Stimulated activated naive CD8-positive, alpha-beta T cell treated with anti-CD3 and anti-CD28 coated beads, Interleukin-15, Interleukin-2, amounts not matched to agents 100 U/mL and 50 U/mL, for 24 hours (primary cell): Measurements from ENCODE around the gene NEDD4L.
"Not testable (repeated sequence)": the region's sequence is repeated elsewhere in the genome, so short reads cannot be mapped to it uniquely, and the experiment has no call there.

Source experiments
- ATAC-seq: fragments of 150-1000 bp; cut with Tn5 transposase; one replicate; pipeline ENCODE4 v1.10.0; 2021
- DNase-seq: peaks from one replicate; pipeline ENCODE4 v3.0.0; 2021

NEDD4L gene

DNA sequence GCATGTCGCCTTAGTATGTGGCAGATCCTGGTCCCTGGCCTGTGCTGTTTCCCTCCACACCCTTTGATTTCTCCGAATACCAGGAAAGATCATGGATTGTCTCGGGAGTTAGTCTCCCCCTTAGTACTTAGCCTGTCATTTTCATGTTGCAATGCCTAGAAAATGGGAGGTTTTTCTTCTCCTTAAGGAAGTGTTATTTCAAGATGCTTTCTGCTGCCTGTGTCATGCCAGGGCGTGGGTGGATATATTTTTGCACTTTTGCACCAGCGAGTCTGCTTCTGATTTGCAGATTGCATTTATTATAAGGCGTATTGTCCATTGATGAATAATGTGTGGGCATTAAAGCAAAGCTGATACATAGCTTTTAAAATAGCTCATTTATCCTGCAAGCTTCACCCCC is 223.5 kb downstream of the NEDD4L start:
- no peak for DNase-seq
- no peak for ATAC-seq

GRCh38 chr18:58268849-58269248 is 224.8 kb downstream of the NEDD4L start:
- DNase-seq, result no peak
- ATAC-seq, result no peak

- DNase-seq, result no peak
- ATAC-seq, result no peak
These were observed 225.9 kb downstream of the NEDD4L start for GRCh38 chr18:58269931-58270330.

DNA sequence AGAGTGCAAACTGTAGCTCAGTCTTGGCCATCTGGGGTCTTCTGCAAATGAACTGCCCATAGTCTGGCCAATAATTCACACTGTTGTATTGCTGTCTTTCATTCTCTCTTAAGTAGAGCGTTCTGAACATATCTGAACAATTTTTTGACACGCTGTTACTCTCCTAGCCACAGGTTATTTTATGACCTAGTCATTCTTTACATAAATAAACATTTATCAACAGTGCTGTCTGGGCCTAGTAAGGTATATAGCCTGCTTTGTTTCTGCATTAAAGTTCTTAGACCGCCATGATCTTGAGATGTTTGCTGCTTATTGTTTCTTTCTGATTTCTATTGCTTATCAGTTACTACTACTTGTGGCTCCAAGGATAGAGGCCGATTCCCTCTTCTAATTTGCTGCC is 226.4 kb downstream of the NEDD4L start:
- no peak for DNase-seq
- ATAC-seq, result no peak

- no peak for DNase-seq
- ATAC-seq, result no peak
These were observed 227.7 kb downstream of the NEDD4L start for GRCh38 chr18:58271770-58272169.

DNA sequence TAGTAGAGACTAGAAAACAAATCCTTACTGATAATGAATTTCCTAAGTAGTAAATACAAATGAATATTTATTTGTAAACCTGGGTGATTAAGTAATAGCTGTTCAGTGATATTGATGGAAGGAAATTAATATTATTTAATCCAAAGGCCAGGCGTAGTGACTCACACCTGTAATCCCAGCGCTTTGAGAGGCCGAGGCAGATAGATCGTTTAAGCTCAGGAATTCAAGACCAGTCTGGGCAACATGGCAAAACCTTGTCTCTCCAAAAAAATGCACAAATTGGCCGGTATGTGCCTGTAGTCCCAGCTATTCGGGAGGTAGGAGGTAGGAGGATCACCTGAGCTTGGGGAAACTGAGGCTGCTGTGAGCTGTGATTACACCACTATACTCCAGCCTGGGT is 228.2 kb downstream of the NEDD4L start:
- DNase-seq (no peak), ATAC-seq (no peak)

- no peak for ATAC-seq
- no peak for DNase-seq
These were observed 228.9 kb downstream of the NEDD4L start for GRCh38 chr18:58272779-58273435.

DNA sequence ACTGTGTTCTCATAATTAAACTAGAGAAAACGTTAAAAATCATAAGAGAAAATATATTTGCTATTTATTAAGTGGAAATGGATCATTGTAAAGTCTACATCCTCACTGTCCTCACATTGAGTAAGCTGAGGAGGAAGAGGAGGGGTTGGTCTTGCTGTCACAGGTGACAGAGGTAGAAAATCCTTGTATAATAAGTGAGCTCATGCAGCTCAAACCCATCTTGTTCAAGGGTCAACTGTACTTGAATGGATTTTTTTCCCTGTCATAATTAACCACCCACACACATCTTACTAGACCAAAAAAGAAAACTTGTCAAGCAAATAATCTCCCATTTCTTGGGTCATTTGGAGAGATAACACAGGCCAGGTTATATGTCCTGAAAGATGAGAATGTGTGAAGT is 231.2 kb downstream of the NEDD4L start:
- no peak for ATAC-seq
- no peak for DNase-seq

GRCh38 chr18:58276789-58277739 is 233.0 kb downstream of the NEDD4L start:
- DNase-seq, result no peak
- no peak for ATAC-seq

DNA sequence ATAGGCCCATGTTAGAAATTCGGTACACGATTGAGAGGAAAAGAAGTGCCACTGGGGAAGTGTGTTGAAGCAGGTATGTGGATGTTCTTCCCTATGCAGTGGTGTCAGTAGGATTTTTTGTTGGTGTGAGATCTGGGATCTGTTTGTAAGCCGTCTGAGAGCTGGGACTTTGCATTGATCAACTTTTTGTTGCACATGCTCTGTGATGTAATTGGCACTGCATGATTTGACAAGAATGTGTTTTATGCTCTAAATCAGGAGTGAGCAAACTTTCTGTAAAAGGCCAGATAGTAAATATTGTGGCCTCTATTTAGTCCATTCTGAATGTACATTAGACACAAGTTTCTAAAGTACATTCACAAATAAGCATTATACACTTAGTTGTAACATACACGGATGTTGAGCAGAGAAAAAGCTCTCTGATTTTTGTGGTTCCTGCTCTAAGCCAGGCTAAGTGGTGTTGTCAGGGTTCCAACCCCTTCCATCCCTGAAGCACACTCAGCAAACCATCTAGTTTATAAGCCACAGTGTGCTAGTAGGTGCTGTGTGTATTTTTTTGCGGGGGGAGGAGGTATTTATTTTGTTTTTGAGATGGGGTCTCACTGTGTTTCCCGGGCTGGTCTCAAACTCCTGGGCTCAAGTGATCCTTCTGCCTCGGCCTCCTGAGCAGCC is 235.6 kb downstream of the NEDD4L start:
- no peak for ATAC-seq
- DNase-seq, result no peak

GRCh38 chr18:58280191-58280590 is 236.2 kb downstream of the NEDD4L start:
- ATAC-seq (no peak), DNase-seq (no peak)

DNA sequence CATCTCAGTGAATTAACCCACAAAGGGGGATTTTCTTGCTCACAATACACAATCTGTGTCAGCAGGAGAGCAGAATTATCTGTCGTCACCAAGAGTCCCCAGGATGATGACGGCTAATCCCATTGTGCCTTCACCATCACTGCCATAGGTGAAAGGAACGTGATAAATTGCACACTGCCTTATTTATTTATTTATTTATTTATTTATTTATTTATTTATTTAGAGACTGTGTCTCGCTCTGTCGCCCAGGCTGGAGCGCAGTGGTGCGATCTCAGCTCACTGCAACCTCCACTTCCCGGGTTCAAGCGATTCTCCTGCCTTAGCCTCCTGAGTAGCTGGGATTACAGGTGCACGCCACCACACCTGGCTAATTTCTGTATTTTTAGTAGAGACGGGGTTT is 238.8 kb downstream of the NEDD4L start:
- not testable (repeated sequence) for ATAC-seq, DNase-seq

DNA sequence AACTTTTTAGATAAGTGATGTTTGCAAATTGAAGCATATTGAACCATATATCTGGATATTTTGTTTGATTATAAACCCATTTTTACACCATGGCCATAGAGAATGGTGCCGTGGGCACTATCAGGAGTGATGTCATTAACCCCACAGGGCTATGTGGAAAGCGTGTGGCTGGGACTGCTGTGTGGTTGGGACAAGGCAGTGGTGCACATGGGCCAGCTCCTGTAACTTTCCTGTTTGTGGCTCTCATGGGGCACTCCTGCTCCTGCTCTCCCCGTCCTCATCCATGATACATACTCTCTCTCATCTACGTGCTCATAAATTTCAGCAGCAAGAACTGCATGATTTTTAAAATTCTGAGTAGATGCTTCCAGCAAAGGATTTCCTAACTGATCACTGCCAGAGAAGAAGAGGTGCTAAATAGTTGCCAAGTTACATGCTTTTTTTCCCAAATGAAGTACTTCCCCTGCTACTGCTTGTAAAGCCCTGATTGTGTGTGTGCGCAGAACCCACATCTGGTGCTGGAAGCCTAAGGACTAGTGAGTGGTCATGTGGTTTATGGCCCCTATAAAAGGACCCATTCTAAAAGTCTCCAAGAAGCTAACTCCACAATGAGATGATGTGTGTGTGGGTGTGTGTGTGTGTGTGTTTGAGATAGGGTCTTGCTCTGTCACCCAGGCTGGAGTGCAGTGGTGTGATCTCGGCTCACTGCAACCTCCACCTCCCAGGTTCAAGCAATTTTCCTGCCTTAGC is 240.8 kb downstream of the NEDD4L start:
- no peak for DNase-seq
- no peak for ATAC-seq

DNA sequence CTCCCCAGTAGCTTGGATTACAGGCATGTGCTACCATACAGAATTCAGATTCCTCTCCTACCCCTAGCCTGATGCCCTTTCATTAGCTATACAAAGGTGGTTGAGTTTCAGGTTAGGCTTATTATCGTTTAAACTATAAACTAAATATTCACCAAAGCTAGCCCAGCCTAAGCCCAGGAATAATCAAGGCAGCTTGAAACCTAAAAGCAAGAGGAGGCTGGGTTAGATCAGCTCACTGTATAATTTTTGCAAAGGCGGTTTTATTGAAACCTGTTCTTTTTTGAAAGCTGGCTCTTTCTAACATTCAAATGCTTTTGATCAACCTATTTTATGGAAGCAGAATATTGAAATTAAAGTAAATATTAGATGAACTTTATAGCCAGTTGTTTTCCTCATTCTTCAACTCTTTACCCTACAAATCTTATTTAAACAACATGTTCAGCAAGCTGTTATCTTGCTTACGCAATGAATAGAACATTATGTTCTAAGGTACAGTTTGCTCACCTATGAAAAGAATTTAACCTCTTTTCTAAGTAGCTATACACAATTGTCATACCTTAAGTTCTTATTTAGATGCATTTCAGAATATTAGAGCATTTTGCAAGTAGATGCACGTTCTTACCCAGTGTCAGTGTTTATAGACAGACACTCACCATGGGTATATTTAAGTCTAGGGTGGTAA is 241.6 kb downstream of the NEDD4L start:
- no peak for DNase-seq
- no peak for ATAC-seq

- no peak for DNase-seq
- ATAC-seq, result no peak
These were observed 242.8 kb downstream of the NEDD4L start for GRCh38 chr18:58286632-58287352.

DNA sequence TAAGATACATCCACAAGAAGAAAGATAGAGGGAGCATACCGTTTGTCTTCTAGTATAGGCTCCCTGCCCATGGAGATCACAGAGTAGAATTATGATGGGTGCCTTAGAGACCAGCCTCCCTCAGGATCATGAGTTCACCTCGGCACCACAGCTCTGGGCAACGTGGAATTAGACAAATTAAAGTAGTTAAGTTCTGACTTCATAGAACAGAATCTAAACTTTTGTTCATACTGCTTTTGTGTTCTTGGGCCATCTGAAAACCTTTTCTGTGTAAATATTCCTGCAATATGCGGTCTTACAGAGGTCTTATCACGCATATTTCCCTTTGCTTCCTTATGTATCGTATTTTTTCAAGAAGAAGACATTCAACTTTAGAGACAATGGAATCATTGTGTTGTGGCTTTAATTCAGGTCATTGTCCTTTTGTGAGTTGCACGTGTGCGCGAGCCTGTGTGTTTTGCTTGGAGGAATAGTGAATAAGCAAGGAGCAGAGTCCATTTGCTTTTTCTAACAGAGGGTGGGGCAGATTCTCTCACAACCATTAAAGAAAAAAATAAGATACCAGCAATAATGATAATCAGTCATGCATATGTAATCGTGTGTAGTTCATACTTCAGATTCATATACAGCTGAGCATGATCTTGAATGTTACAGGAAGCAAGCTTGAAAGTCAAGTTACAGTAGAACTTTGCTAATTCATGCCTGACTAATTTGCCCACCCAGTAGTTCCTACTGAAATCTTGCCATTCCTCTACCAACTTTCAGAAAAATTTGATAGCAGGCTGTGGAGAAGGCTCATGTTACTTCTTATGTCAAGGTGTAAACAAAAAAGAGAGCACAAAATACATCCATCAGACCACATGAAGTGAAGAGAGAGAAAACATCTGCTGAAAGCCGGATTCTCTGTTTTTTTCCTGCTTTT is 243.6 kb downstream of the NEDD4L start:
- ATAC-seq, result no peak

GRCh38 chr18:58288921-58289797 is 245.1 kb downstream of the NEDD4L start:
- no peak for ATAC-seq
- no peak for DNase-seq

More for the DNA sequence above, 243.6 kb downstream of the NEDD4L start:
- no peak for DNase-seq

DNA sequence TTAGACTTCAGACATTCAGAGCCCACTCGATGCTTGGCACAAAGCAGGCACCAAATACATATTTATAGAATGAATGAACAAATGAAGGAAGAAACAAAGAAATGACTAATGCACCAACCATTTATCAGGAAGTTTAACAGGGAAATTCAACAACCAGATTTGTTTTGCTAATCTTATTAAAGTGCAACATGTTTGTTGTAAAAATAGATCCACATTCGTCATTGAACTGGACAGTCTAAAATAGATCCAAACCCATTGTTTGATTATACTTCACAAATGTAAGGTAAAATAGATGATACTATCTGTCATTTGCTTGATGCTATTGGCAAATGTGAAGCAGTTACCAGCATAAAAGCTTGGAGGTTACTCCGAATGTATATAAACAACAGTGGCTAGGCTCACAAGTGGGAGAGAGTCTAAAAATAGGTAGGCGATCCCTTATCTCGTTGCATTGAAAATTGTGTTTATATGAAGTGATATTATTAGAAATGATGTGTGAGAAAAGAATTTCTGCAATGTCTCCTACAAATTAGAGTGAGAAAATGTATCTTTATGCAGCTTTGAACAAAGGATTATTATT is 246.2 kb downstream of the NEDD4L start:
- DNase-seq, result no peak

More for the DNA sequence above, 246.2 kb downstream of the NEDD4L start:
- ATAC-seq, result no peak
